Common myeloid progenitor, CD34-positive (primary cell): ENCODE results near the gene MORN5.

ENCODE experiments used
- CTCF ChIA-PET: fragments of 350-600 bp; sonication (Branson Sonifier 250); formaldehyde crosslinking; loops from one replicate; lab custom pipeline; 2021; ENCODE audit warnings: antibody characterized with exemption; lab: Charles Lee
- POLR2A ChIA-PET: fragments of 350-600 bp; sonication (Branson Sonifier 250); formaldehyde crosslinking; loops from one replicate; lab custom pipeline; 2021; ENCODE audit warnings: antibody characterized with exemption; lab: Charles Lee
- DNase-seq, 3 donors: peaks; one replicate each; pipeline versions ENCODE4 v3.0.0 to v3.0.0-alpha.2; 2013
- H3K27ac ChIP-seq, 2 experiments: 1 replicate in 1 of 2; 2 replicates in 1 of 2; pipeline ENCODE4 v1.7.0; 2013; ENCODE audit warnings: inconsistent platforms in 2 of 2, low read length in 2 of 2, mild to moderate bottlenecking in 2 of 2, low read depth in 1 of 2, moderate library complexity in 1 of 2; ENCODE audit not compliant: severe bottlenecking in 2 of 2, insufficient read depth in 1 of 2, poor library complexity in 1 of 2
- H3K27me3 ChIP-seq, 5 experiments: replicated peaks in 2 of 5; 1 replicate in 3 of 5; 2 replicates in 2 of 5; pipeline versions ENCODE4 v1.6.1 to v1.7.0; 2013; ENCODE audit warnings: low read length in 4 of 5, mild to moderate bottlenecking in 2 of 5, moderate library complexity in 2 of 5, inconsistent platforms in 1 of 5; ENCODE audit not compliant: insufficient read depth in 5 of 5, control insufficient read depth in 4 of 5
- H3K36me3 ChIP-seq, 4 experiments: 1 replicate in 2 of 4; 2 replicates in 2 of 4; pipeline versions ENCODE4 v1.6.1 to v1.7.0; 2013; ENCODE audit warnings: low read length in 3 of 4, control low read depth in 1 of 4, mild to moderate bottlenecking in 1 of 4; ENCODE audit not compliant: control insufficient read depth in 4 of 4, insufficient read depth in 4 of 4
- H3K4me1 ChIP-seq, 4 experiments: 1 replicate in 3 of 4; 2 replicates in 1 of 4; pipeline versions ENCODE4 v1.6.1 to v1.7.1; 2013; ENCODE audit warnings: low read length in 3 of 4, mild to moderate bottlenecking in 3 of 4, control low read depth in 1 of 4, inconsistent platforms in 1 of 4, moderate library complexity in 1 of 4; ENCODE audit not compliant: control insufficient read depth in 4 of 4, insufficient read depth in 4 of 4; ENCODE audit errors: control extremely low read depth in 1 of 4
- H3K4me3 ChIP-seq, 7 experiments: 1 replicate in 4 of 7; 2 replicates in 3 of 7; pipeline versions ENCODE4 v1.5.1 to v1.7.0; 2013; ENCODE audit warnings: mild to moderate bottlenecking in 7 of 7, low read length in 6 of 7, moderate library complexity in 6 of 7, inconsistent platforms in 2 of 7, low read depth in 2 of 7, control low read depth in 1 of 7; ENCODE audit not compliant: insufficient read depth in 4 of 7, control insufficient read depth in 1 of 7; ENCODE audit errors: extremely low read depth in 1 of 7
- H3K9me3 ChIP-seq, 5 experiments: 1 replicate in 4 of 5; 2 replicates in 1 of 5; pipeline versions ENCODE4 v1.6.1 to v1.7.1; 2013; ENCODE audit warnings: low read length in 4 of 5, mild to moderate bottlenecking in 2 of 5, inconsistent platforms in 1 of 5, low read depth in 1 of 5, moderate library complexity in 1 of 5; ENCODE audit not compliant: control insufficient read depth in 4 of 5, insufficient read depth in 2 of 5; ENCODE audit errors: control extremely low read depth in 1 of 5
- WGBS: methylation state at CpG from one replicate; pipeline ENCODE4 v1.1.5; 2013; ENCODE audit not compliant: insufficient coverage; 5-methylcytosine and 5-hydroxymethylcytosine counted together

The MORN5 gene

DNA sequence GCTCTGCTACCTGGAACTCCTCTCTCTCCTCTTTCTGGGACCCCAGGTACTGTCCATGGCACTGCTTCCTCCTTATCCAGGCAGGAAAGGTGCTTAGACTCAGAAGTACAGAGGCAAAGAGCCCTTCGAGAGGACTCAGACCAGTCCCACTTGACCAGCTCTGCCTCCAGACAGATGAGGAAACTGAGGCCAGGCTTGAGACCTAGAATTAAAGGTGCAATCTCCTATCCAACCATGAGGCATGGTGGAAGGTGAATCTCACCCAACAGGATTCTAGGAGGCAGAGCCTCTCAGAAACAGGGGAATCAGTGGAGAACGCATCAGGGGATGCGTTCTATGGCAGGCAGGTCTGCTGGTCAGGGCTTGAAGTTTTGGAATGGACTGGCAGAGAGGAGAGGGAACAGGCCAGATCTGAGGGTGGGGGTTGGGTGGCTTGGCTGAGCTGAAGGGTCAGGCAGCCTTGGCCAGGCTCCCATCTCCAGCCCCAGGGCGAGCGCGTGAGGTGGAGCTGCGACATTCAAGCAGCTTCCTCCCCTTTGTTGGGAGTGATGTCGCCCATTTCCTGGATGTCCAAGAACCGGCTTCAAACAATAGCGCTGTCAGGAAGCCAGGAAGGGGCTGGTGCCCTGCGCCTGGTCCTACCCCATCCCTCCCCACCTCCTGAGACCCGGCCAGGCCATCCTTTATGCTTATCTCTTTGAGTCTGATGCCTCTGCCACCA, 26.3 kb upstream of the MORN5 start:
- POLR2A ChIA-PET: no interaction called here
- Histone ChIP-seq H3K4me1 (no peaks in the 10 kb centered on the region), H3K36me3 (no peaks in the 10 kb centered on the region), H3K27ac (no peak overlapping the region), H3K4me3 (no peak overlapping the region), H3K27me3 (peaks cover 0 to 6% (median 0%) of the 10 kb centered on the region in 5 experiments), H3K9me3 (no peaks in the 10 kb centered on the region)
- no peak for DNase-seq
- CTCF ChIA-PET: interaction anchor here (0.9 to 4.9 kb wide), 7 partner anchors 9 to 207 kb away, joined by 3 to 33 read pairs (median 4); no protein-coding TSS in a partner anchor
- 84% methylated on average over 11 of the region's 12 CpGs for WGBS

DNA sequence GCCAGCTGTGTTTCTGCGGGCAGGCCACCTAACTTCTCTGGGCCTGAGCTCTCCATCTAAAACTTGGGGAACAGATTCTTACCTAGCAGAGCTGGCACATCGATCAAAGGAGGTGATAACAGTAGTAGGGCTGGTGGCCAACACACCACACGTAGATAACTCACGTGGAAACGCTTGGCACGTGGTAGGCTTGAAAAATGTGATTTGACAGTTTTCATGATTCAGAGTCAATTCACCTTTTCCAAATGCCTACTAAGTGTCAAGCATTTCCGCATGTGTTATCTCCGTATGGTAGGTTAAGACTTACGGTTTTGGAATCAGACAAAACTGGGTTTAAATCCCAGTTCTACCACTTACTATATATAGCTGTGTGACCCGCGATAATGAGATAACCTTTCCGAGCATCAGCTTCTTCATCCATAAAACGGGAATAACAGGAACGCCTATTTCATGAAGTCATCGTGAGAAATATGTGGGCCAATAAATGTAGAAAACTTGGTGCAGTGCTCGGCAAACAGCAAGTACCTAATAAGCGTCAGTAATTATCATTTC, 25.6 kb upstream of the MORN5 start:
- CTCF ChIA-PET: interaction anchor here (1.1 to 4.9 kb wide), 4 partner anchors 8 to 38 kb away, joined by 4 to 33 read pairs (median 6); no protein-coding TSS in a partner anchor
- no peaks in the 10 kb centered on the region for H3K36me3 ChIP-seq
- POLR2A ChIA-PET: no interaction called here
- DNase-seq: no peak
- peaks cover 0 to 6% (median 0%) of the 10 kb centered on the region in 5 experiments for H3K27me3 ChIP-seq
- no peaks in the 10 kb centered on the region for H3K9me3 ChIP-seq
- no peak overlapping the region for H3K27ac ChIP-seq
- no peak overlapping the region for H3K4me3 ChIP-seq
- WGBS: 86% methylated on average over 13 of the region's 17 CpGs
- H3K4me1 ChIP-seq: no peaks in the 10 kb centered on the region

DNA sequence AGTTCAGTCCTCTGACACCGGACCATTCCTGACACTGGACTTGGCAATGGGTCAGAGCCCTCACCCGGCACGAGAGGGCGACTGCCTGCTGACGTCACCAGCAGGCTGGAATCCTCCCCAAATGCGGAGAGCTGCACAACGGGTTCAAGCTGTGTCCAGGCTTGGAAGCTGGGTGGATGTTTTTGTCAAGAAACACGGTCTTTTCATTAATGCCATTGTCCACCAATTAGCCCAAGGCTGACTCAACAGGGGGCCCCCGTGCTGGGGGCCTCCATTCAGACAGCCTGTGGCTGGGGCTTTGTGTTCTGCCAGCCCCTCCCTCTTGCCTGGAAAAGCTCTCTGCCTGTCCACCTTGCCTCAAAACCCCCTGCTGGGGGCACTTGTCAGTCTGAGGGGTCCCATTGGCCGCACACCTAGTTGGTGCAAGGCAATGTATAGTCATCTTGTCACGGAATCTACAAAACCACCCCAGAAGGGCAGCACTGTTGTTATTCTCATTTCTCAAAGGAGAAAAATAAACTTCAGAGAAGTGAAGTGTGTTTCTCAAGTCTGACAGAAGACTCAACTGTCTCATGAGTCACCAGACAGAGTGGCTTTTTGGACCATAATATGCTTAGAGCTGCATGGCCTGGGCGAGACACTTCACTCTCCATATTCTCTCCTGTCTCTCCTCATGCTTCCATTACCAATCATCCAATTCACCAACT, 24.7 kb upstream of the MORN5 start:
- POLR2A ChIA-PET: interaction anchor here (0.6 kb wide), 1 partner anchor 13 kb away, joined by 6 read pairs; no protein-coding TSS in a partner anchor

DNA sequence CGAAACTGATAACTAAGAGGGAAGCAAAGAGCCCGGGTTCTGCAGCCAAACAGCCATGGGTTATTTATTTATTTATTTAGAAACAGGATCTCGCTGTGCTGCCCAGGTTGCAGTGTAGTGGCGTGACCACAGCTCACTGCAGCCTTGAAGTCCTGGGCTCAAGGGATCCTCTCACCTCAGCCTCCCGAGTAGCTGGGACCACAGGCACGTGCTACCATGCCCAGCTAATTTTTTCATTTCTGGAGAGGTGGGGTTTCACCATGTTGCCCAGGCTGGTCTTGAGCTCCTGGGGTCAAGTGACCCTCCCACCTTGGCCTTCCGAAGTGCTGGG, 24.2 kb upstream of the MORN5 start:
- no peaks in the 10 kb centered on the region for H3K4me1 ChIP-seq
- H3K27ac ChIP-seq: no peak overlapping the region
- no peaks in the 10 kb centered on the region for H3K36me3 ChIP-seq
- peaks cover 0 to 6% (median 0%) of the 10 kb centered on the region in 5 experiments for H3K27me3 ChIP-seq
- DNase-seq: no peak
- POLR2A ChIA-PET: interaction anchor here (0.6 kb wide), 1 partner anchor 12 kb away, joined by 6 read pairs; no protein-coding TSS in a partner anchor
- CTCF ChIA-PET: interaction anchor here (1.0 to 4.9 kb wide), 3 partner anchors 10 to 1193 kb away, joined by 3 to 33 read pairs (median 5); no protein-coding TSS in a partner anchor
- no peak overlapping the region for H3K4me3 ChIP-seq
- WGBS: 100% methylated on average over 6 of the region's 7 CpGs
- H3K9me3 ChIP-seq: no peaks in the 10 kb centered on the region

More for the DNA sequence above, 24.7 kb upstream of the MORN5 start:
- H3K4me1 ChIP-seq: no peaks in the 10 kb centered on the region
- CTCF ChIA-PET: interaction anchor here (1.0 to 4.9 kb wide), 4 partner anchors 8 to 1193 kb away, joined by 3 to 33 read pairs (median 6); no protein-coding TSS in a partner anchor
- no peak for DNase-seq
- no peak overlapping the region for H3K27ac ChIP-seq
- H3K36me3 ChIP-seq: no peaks in the 10 kb centered on the region
- H3K4me3 ChIP-seq: no peak overlapping the region
- H3K27me3 ChIP-seq: peaks cover 0 to 6% (median 0%) of the 10 kb centered on the region in 5 experiments
- no peaks in the 10 kb centered on the region for H3K9me3 ChIP-seq
- WGBS: 97% methylated on average over 9 of the region's 12 CpGs

DNA sequence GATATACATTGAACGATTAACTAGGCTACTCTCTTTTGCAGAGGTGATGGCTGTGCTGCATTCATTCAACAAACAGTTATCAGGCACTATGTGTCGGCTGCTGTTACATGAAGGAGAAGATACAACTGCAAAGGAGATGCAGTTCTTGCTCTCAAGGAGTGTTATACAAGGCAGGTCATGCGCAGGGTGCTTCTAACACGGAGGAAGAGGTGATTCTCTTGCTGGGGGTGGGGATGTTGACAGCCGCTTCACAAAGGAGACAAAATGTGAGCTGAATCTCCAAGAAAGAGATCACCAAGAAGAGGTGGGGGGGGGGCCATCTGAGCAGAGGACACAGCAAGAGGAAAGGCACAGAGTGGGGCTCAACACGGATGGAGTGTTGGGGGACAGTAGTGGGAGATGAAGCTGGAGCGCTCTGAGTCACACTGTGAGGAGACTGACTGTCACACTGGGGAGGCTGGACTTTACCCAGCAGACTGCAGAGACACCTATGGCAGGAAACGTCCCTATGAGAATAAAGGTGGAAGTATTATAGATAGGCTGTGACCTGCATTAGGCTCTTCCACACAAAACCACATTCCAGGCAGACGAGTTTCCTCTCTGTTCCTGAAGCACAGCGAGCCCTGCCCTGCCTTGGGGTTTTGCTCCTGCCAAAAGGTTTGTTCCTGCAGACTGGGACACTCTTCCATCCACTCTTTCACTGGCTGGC, 21.0 kb upstream of the MORN5 start:
- WGBS: 94% methylated on average over 8 of the region's 10 CpGs
- H3K36me3 ChIP-seq: peaks cover 0 to 17% (median 8%) of the 10 kb centered on the region in 4 experiments
- no peaks in the 10 kb centered on the region for H3K27me3 ChIP-seq
- H3K9me3 ChIP-seq: no peaks in the 10 kb centered on the region
- CTCF ChIA-PET: interaction anchor here (0.9 to 1.7 kb wide), 6 partner anchors 7 to 44 kb away, joined by 3 to 4 read pairs (median 3); no protein-coding TSS in a partner anchor
- peaks cover 0 to 8% (median 4%) of the 10 kb centered on the region in 4 experiments for H3K4me1 ChIP-seq
- DNase-seq: no peak
- no peak overlapping the region for H3K27ac ChIP-seq
- no peak overlapping the region for H3K4me3 ChIP-seq
- POLR2A ChIA-PET: no interaction called here

DNA sequence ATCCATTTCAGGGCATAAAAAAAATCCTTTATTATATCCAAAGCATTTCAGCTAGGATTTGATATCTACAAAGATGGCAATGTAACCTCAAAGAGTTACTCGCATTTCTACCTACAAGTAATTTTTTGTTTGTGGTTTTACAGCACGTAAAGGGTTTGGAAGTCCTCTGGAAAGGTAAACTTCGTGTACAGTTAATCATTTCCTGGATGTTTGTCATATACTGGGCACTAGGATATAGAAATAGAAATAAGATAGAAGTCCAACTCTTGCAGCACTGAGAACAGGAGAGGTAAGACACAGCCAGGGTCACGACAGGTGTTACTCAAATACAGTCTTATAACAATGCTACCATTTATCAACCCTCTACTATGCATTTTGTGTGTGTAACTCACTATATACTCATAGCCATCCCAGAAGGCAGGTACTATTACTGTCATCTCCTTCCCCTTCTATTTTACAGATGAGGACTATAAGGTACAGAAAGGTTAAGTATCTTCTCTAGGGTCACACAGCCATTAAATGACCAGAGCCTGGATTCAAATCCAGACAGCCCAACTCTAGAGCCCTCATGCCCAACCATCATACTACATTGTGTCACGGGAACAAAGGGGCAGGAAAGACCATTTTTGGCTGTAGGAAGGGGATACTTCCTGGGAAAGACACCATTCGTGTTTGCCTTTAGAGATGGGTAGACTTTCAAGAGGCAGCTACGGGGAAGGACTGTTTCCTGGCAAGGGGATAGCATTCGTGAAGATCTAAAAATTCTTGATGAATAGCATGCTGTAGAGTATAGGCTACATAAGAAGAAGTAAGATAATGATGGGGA, 19.1 kb upstream of the MORN5 start:
- peaks cover 3 to 30% (median 18%) of the 10 kb centered on the region in 4 experiments for H3K36me3 ChIP-seq
- H3K4me3 ChIP-seq: no peak overlapping the region
- H3K27me3 ChIP-seq: no peaks in the 10 kb centered on the region
- DNase-seq: no peak
- POLR2A ChIA-PET: no interaction called here
- 88% methylated on average over 6 of the region's 8 CpGs for WGBS
- CTCF ChIA-PET: interaction anchor here (0.8 to 1.6 kb wide), 4 partner anchors 11 to 210 kb away, joined by 3 to 4 read pairs (median 3); no protein-coding TSS in a partner anchor
- no peaks in the 10 kb centered on the region for H3K9me3 ChIP-seq
- no peak overlapping the region for H3K27ac ChIP-seq
- H3K4me1 ChIP-seq: peaks cover 0 to 17% (median 12%) of the 10 kb centered on the region in 4 experiments
